Caco-2 (cell line): ENCODE measurements around the gene ZNF606. TPM values are rescaled to one million over a fixed set of nuclear protein-coding genes. Genes with fewer than 3 reads are reported as not detected.

Experiments used
- BruUV-seq: library from RNA; stranded (reverse); fragments of 400-500 nt; replicated peaks from 2 replicates; lab custom pipeline; 2021; lab: Mats Ljungman, UMichigan
- CTCF ChIA-PET: fragments of 300-600 bp; sonication (Branson Sonifier 250); formaldehyde crosslinking; loops from one replicate; lab custom pipeline; 2022; ENCODE audit warnings: antibody characterized with exemption; lab: Charles Lee
- POLR2A ChIA-PET: fragments of 300-600 bp; sonication (Branson Sonifier 250); formaldehyde crosslinking; loops from one replicate; lab custom pipeline; 2022; ENCODE audit warnings: antibody characterized with exemption; lab: Charles Lee
- DNase-seq, 2 experiments: peaks; one replicate each; pipeline versions ENCODE4 v3.0.0 to v3.0.0-alpha.2; 2020 to 2022
- H3K27me3 ChIP-seq: replicated peaks from 2 replicates; pipeline ENCODE4 v1.6.0; 2011; ENCODE audit warnings: low read length; ENCODE audit not compliant: control insufficient read depth, insufficient read depth
- H3K36me3 ChIP-seq: 2 replicates; pipeline ENCODE4 v1.5.1; 2011; ENCODE audit warnings: low read length; ENCODE audit not compliant: control insufficient read depth, insufficient read depth
- H3K4me1 ChIP-seq: fragments of 250-450 bp; sonication (Bioruptor Pico); 2 replicates; pipeline ENCODE4 v1.5.1; 2020; ENCODE audit warnings: mild to moderate bottlenecking
- H3K4me3 ChIP-seq: 2 replicates; pipeline ENCODE4 v1.5.1; 2011; ENCODE audit warnings: low read depth, mild to moderate bottlenecking, control low read depth, low read length
- H3K9me3 ChIP-seq: fragments of 250-450 bp; sonication (Bioruptor Pico); 2 replicates; pipeline ENCODE4 v1.5.1; 2020; ENCODE audit warnings: mild to moderate bottlenecking, moderate library complexity
- H3K27ac Mint-ChIP-seq: one replicate; pipeline ENCODE4 v1.8.0; 2022; ENCODE audit warnings: mixed read lengths; ENCODE audit not compliant: unreplicated experiment
- H3K27me3 Mint-ChIP-seq: one replicate; pipeline ENCODE4 v1.8.0; 2022; ENCODE audit warnings: mixed read lengths; ENCODE audit not compliant: insufficient read depth, unreplicated experiment
- H3K36me3 Mint-ChIP-seq: one replicate; pipeline ENCODE4 v1.8.0; 2022; ENCODE audit warnings: mild to moderate bottlenecking, mixed read lengths; ENCODE audit not compliant: insufficient read depth, unreplicated experiment
- H3K4me1 Mint-ChIP-seq: one replicate; pipeline ENCODE4 v1.8.0; 2022; ENCODE audit warnings: low read depth, mixed read lengths; ENCODE audit not compliant: unreplicated experiment
- H3K4me3 Mint-ChIP-seq: one replicate; pipeline ENCODE4 v1.8.0; 2022; ENCODE audit warnings: mild to moderate bottlenecking, moderate library complexity, mixed read lengths; ENCODE audit not compliant: unreplicated experiment
- H3K9me3 Mint-ChIP-seq: one replicate; pipeline ENCODE4 v1.8.0; 2022; ENCODE audit warnings: mixed read lengths; ENCODE audit not compliant: unreplicated experiment
- CTCF ChIP-seq, 2 experiments: fragments of 200-600 bp in 1 of 2; IDR thresholded peaks; 1 replicate in 1 of 2; 2 replicates in 1 of 2; pipeline versions ENCODE4 v1.5.1 to v1.8.0; 2011 to 2022; ENCODE audit warnings: antibody characterized with exemption in 1 of 2, control low read depth in 1 of 2, inconsistent platforms in 1 of 2, low read depth in 1 of 2, low read length in 1 of 2, mild to moderate bottlenecking in 1 of 2, moderate library complexity in 1 of 2; ENCODE audit not compliant: insufficient read depth in 1 of 2, severe bottlenecking in 1 of 2, unreplicated experiment in 1 of 2
- intact Hi-C: fragments of 100-400 bp; cut with micrococcal nuclease; formaldehyde crosslinking; loops from one replicate; pipeline ENCODE4 v1.10.0; 2022; ENCODE audit not compliant: unreplicated experiment
- total RNA-seq: library from RNA; stranded (reverse); gene quantifications from 2 replicates; pipeline ENCODE4 v1.2.3, GENCODE V29; 2022

The ZNF606 gene
- total RNA-seq, 1 experiment from 2014 or later, result 13.0 TPM

- H3K4me1 ChIP-seq, result no peaks in the 10 kb centered on the region
- peak overlapping the region; percentile 96 for H3K4me3 ChIP-seq
- no peak for DNase-seq
- no peaks in the 10 kb centered on the region for H3K27me3 ChIP-seq
- H3K27ac Mint-ChIP-seq, result peak overlapping the region; percentile 80
- peaks cover 62% of the 10 kb centered on the region for H3K9me3 Mint-ChIP-seq
- CTCF ChIA-PET, result no interaction called here
- POLR2A ChIA-PET, result interaction anchor here (1.2 kb wide), 1 partner anchor 359 kb away, joined by 5 read pairs; the partner anchor contains the start of gene ZNF497
- BruUV-seq, result TSS peak; percentile 12
- TF ChIP-seq CTCF (IDR thresholded peaks at IDR 0.05; ENCODE audit: insufficient read depth in 1 of 2, low read depth in 1 of 2, low read length in 1 of 2, severe bottlenecking in 1 of 2, unreplicated experiment in 1 of 2), result no peak
- intact Hi-C loops, result loop anchor here (2.0 to 5.0 kb wide), 2 partner anchors 180 to 464 kb away; partner anchors contain the start of genes ZNF274 and ZNF324
- peaks cover 12% of the 10 kb centered on the region for H3K36me3 ChIP-seq
- peaks cover 67% of the 10 kb centered on the region for H3K36me3 Mint-ChIP-seq
- H3K9me3 ChIP-seq, result peaks cover 41% of the 10 kb centered on the region
- H3K4me3 Mint-ChIP-seq, result peak overlapping the region; percentile 78
- peaks cover 7% of the 10 kb centered on the region for H3K4me1 Mint-ChIP-seq
- H3K27me3 Mint-ChIP-seq, result peaks cover 3% of the 10 kb centered on the region
These were observed 681 bp upstream of the ZNF606 start for GRCh38 chr19:58003174-58003828.

- intact Hi-C loops, result loop anchor here (2.0 to 5.0 kb wide), 2 partner anchors 181 to 465 kb away; partner anchors contain the start of genes ZNF274 and ZNF324
- peak overlapping the region; percentile 78 for H3K4me3 Mint-ChIP-seq
- peaks cover 48% of the 10 kb centered on the region for H3K9me3 Mint-ChIP-seq
- ChIA-PET POLR2A (interaction anchor here (0.6 kb wide), 3 partner anchors 102 to 550 kb away, joined by 3 to 5 read pairs (median 4); no protein-coding TSS in a partner anchor), CTCF (no interaction called here)
- TF ChIP-seq CTCF (IDR thresholded peaks at IDR 0.05; ENCODE audit: insufficient read depth in 1 of 2, low read depth in 1 of 2, low read length in 1 of 2, severe bottlenecking in 1 of 2, unreplicated experiment in 1 of 2), result no peak
- peaks cover 68% of the 10 kb centered on the region for H3K36me3 Mint-ChIP-seq
- peak overlapping the region; percentile 96 for H3K4me3 ChIP-seq
- no peak for DNase-seq
- BruUV-seq, result no TSS peak
- peaks cover 3% of the 10 kb centered on the region for H3K27me3 Mint-ChIP-seq
- H3K27me3 ChIP-seq, result no peaks in the 10 kb centered on the region
- peaks cover 12% of the 10 kb centered on the region for H3K36me3 ChIP-seq
- peaks cover 37% of the 10 kb centered on the region for H3K9me3 ChIP-seq
- H3K27ac Mint-ChIP-seq, result peak overlapping the region; percentile 80
- H3K4me1 Mint-ChIP-seq, result peaks cover 7% of the 10 kb centered on the region
- no peaks in the 10 kb centered on the region for H3K4me1 ChIP-seq
These were observed 688 bp downstream of the ZNF606 start for GRCh38 chr19:58001895-58002369.

GRCh38 chr19:58000677-58001076 lies 1.9 kb downstream of the ZNF606 start:
- no peak for TF ChIP-seq CTCF (IDR thresholded peaks at IDR 0.05; ENCODE audit: insufficient read depth in 1 of 2, low read depth in 1 of 2, low read length in 1 of 2, severe bottlenecking in 1 of 2, unreplicated experiment in 1 of 2)
- Mint-ChIP-seq H3K27ac (no peak overlapping the region), H3K27me3 (peaks cover 3% of the 10 kb centered on the region), H3K36me3 (peaks cover 76% of the 10 kb centered on the region), H3K9me3 (peaks cover 57% of the 10 kb centered on the region), H3K4me1 (peaks cover 7% of the 10 kb centered on the region), H3K4me3 (peak overlapping the region; percentile 78)
- no peak for DNase-seq
- Histone ChIP-seq H3K4me3 (no peak overlapping the region), H3K27me3 (no peaks in the 10 kb centered on the region), H3K9me3 (peaks cover 39% of the 10 kb centered on the region), H3K4me1 (no peaks in the 10 kb centered on the region), H3K36me3 (peaks cover 12% of the 10 kb centered on the region)
- CTCF ChIA-PET, result interaction anchor here (0.5 kb wide), 1 partner anchor 74 kb away, joined by 6 read pairs; no protein-coding TSS in a partner anchor
- no TSS peak for BruUV-seq
- intact Hi-C loops, result loop anchor here (5.0 kb wide), 1 partner anchor 467 kb away; the partner anchor contains the start of gene ZNF324
- POLR2A ChIA-PET, result no interaction called here
